Coronary artery (tissue), 2 donors: ENCODE results near the gene EIF5B.

ENCODE experiments used
- DNase-seq: peaks from one replicate; pipeline ENCODE4 v3.0.0-alpha.2; 2017; ENCODE audit warnings: low spot score
- H3K27ac ChIP-seq, 2 donors: fragments of 200-600 bp; sonication (generic); one replicate each; pipeline ENCODE4 v1.5.1; 2016 to 2019
- H3K4me3 ChIP-seq: fragments of 200-600 bp; sonication (generic); 2 replicates; pipeline ENCODE4 v1.5.1; 2016; ENCODE audit warnings: mild to moderate bottlenecking, moderate library complexity
- TF ChIP-seq, protein P1 (sequence below): fragments of 200-600 bp; sonication (generic); IDR thresholded peaks from one replicate; pipeline ENCODE4 v1.5.1; 2019; ENCODE audit warnings: antibody characterized with exemption

The EIF5B gene

DNA sequence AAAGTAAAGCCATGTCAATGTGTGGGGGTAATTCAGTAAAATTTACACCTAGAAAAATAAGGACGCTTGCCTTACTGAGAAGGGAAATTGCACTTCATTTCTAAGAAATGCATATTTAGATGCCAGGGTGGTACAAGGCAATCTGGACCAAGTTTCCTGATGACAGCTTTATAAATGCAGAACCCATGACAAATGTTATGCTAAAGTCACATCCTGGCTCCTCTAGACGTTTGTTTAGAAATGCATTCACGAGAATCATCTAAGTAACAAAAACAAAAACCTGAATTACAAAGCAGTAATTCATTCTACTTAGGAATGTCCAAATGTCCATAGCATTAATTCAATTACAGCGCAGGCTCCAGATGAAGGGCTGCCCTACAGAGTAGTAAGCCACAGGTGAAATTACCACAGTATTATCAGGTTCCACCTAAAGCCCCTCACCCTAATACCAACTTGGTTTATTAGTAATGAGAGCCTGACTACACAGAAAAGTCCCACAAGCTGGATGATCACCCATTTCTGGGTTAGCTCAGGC lies 102.8 kb downstream of the EIF5B start:
- H3K4me3 ChIP-seq = no peak overlapping the region
- DNase-seq = no peak
- TF ChIP-seq, protein P1, sequence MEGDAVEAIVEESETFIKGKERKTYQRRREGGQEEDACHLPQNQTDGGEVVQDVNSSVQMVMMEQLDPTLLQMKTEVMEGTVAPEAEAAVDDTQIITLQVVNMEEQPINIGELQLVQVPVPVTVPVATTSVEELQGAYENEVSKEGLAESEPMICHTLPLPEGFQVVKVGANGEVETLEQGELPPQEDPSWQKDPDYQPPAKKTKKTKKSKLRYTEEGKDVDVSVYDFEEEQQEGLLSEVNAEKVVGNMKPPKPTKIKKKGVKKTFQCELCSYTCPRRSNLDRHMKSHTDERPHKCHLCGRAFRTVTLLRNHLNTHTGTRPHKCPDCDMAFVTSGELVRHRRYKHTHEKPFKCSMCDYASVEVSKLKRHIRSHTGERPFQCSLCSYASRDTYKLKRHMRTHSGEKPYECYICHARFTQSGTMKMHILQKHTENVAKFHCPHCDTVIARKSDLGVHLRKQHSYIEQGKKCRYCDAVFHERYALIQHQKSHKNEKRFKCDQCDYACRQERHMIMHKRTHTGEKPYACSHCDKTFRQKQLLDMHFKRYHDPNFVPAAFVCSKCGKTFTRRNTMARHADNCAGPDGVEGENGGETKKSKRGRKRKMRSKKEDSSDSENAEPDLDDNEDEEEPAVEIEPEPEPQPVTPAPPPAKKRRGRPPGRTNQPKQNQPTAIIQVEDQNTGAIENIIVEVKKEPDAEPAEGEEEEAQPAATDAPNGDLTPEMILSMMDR = no peak
- no peak overlapping the region for H3K27ac ChIP-seq

DNA sequence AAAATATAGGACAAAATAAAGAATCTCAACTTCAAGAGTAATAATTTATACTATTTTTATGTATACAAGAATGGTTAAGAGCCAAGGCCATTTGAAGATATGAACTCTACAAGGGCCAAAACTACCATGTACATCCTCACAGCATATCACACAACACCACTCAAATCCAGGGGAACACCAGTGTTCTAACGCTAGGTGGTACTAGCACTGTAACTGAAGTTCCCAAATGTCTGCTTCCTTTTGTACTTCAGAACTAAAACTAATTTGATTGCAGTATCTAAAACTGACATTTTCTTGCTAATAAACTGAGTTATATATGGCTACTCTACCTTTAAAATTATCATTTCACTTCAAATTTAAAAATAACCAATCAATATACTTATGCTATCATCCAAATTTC lies 105.6 kb downstream of the EIF5B start:
- H3K4me3 ChIP-seq = no peak overlapping the region
- TF ChIP-seq, protein P1 = no peak
- H3K27ac ChIP-seq = no peak overlapping the region
- DNase-seq = no peak

DNA sequence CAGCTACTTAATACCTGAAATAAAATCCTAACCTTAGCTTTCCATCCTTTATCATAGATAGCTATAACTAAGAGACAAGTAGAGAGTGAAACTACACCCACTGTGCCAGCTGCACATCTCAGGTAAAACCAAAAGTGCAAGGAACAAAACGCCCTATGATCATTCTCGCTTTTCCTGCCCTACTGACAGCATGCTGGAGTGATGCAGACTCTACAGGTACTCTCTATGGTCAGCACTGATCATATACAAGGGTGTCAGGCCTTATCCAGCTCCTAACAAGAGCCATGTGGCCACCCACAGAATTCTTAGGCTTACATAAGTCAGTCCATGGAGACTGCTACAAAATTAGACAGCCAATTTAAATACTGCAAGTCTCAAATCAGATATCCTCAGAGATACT lies 107.0 kb downstream of the EIF5B start:
- no peak for DNase-seq
- TF ChIP-seq, protein P1 = no peak
- no peak overlapping the region for H3K4me3 ChIP-seq
- no peak overlapping the region for H3K27ac ChIP-seq

DNA sequence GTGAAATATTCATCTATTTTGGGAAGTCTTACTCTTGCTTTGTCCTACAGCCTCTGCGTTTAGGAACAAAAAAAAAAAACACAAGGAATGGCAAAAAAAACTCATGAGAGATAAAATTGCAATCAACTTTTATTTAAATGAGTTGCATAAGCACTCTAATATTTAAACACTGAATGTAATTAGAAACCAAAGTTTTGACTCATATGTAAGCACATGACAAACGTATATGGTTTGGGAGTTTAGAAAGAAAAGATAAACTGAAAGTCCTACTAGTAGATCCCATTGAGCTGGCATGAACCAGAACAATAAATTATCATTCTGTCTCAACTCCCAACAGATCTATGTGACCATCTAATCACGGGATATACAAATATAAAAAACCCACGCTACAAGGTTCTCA lies 107.9 kb downstream of the EIF5B start:
- DNase-seq = no peak
- TF ChIP-seq, protein P1 = no peak
- Histone ChIP-seq H3K4me3 (no peak overlapping the region), H3K27ac (no peak overlapping the region)

DNA sequence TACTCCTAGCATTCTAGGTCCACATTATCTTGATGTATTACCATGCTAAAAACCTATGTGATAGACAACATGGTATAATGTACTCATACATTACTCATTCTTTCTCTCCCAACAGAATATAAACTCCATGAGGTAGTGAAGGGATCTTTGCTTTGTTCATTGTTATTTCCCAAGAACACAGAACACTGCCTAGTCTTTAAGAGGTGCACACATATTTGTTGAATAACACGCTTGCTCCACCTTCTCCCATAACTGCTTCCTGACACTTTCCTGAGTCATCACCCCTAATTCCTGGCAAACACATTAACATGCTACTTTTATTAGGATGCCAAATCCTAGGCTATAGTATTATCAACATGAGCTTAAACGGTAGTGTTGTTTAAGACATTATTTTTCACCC lies 111.4 kb downstream of the EIF5B start:
- TF ChIP-seq, protein P1 = no peak
- no peak for DNase-seq

DNA sequence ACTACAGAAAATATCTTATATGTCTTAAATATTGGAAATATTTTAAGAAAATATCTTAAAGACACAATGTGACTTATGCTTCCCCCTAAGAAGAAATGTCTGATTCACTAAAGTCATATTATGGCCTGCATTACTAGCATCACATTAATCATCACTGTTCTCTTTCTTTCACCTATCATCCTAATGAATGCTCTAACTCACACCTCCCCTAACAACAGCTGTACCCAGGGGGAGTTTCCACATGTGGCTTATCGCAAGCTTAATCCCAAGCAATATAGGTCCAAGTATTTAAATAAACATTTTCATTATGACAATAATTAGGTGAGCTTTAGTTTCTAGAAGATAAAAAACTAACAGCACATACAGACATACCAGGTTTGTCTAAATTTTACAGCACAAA lies 113.0 kb downstream of the EIF5B start:
- no peak for DNase-seq
- H3K4me3 ChIP-seq = no peak overlapping the region
- TF ChIP-seq, protein P1 = no peak
- no peak overlapping the region for H3K27ac ChIP-seq

More for the DNA sequence above, 111.4 kb downstream of the EIF5B start:
- Histone ChIP-seq H3K27ac (no peak overlapping the region), H3K4me3 (no peak overlapping the region)
